Hindlimb muscle (tissue), 1 donor: ENCODE measurements around the gene ZNF771. TPM values are rescaled to one million over a fixed set of nuclear protein-coding genes. Genes with fewer than 3 reads are reported as not detected.
A peak's percentile ranks its signal among the peaks of the same experiment; 100 is the strongest.

Source experiments
- DNase-seq: peaks from one replicate; pipeline ENCODE4 v3.0.0-alpha.2; 2013
- polyA plus RNA-seq: library from polyadenylated mRNA; unstranded; fragments of 120-200 nt; gene quantifications from one replicate; pipeline ENCODE4 v1.2.1, GENCODE V29; 2013; ENCODE audit not compliant: insufficient read length

ZNF771 gene
- polyA plus RNA-seq, result 6.0 TPM

GRCh38 chr16:30407102-30407803 lies at the start of gene ZNF771:
ZNF771 (plus strand) TSS chr16:30407606; CDS start chr16:30408054, 448 bp downstream.
- DNase-seq, result peak; percentile 95

GRCh38 chr16:30357715-30358576 lies 49.5 kb upstream of the ZNF771 start:
- DNase-seq, result no peak

- DNase-seq, result no peak
Measured at GRCh38 chr16:30358577-30358936, 48.8 kb upstream of the ZNF771 start.

GRCh38 chr16:30358990-30359870 lies 48.2 kb upstream of the ZNF771 start:
- no peak for DNase-seq

GRCh38 chr16:30359871-30360170 lies 47.6 kb upstream of the ZNF771 start:
- DNase-seq, result no peak

- no peak for DNase-seq
Measured at GRCh38 chr16:30361180-30361579, 46.2 kb upstream of the ZNF771 start.

- no peak for DNase-seq
Measured at GRCh38 chr16:30365200-30365599, 42.2 kb upstream of the ZNF771 start.

- no peak for DNase-seq
Measured at GRCh38 chr16:30366511-30366910, 40.9 kb upstream of the ZNF771 start.

- no peak for DNase-seq
Measured at GRCh38 chr16:30367349-30368009, 39.9 kb upstream of the ZNF771 start.

GRCh38 chr16:30368122-30368791 lies 39.1 kb upstream of the ZNF771 start:
- DNase-seq, result no peak

GRCh38 chr16:30368792-30369090 lies 38.7 kb upstream of the ZNF771 start:
- DNase-seq, result no peak

GRCh38 chr16:30369091-30369937 lies 38.1 kb upstream of the ZNF771 start:
- DNase-seq, result no peak

- no peak for DNase-seq
Measured at GRCh38 chr16:30369938-30370455, 37.4 kb upstream of the ZNF771 start.

GRCh38 chr16:30370456-30371247 lies 36.8 kb upstream of the ZNF771 start, which contains the start of gene TBC1D10B:
TBC1D10B (minus strand) TSS chr16:30370494; CDS start chr16:30370183, 311 bp downstream.
- DNase-seq, result peak; percentile 99

- DNase-seq, result no peak
Measured at GRCh38 chr16:30371248-30371816, 36.1 kb upstream of the ZNF771 start.

GRCh38 chr16:30372038-30372712 lies 35.2 kb upstream of the ZNF771 start:
- DNase-seq, result no peak

- DNase-seq, result no peak
Measured at GRCh38 chr16:30372725-30373124, 34.7 kb upstream of the ZNF771 start.

GRCh38 chr16:30374538-30374937 lies 32.9 kb upstream of the ZNF771 start, which contains the start of gene MYL11:
MYL11 (plus strand) TSS chr16:30374802; CDS start chr16:30374858, 56 bp downstream.
- no peak for DNase-seq

GRCh38 chr16:30375864-30376263 lies 31.5 kb upstream of the ZNF771 start:
- no peak for DNase-seq
